C4-2B (cell line): ENCODE results near the gene CHST12.

Experiments
- H3K27ac ChIP-seq: fragments of 450-650 bp; 2 replicates; pipeline ENCODE4 v1.5.1; 2017
- ZFX ChIP-seq: fragments of 450-650 bp; IDR thresholded peaks from 2 replicates; pipeline ENCODE4 v1.6.1; 2017
- TF ChIP-seq, protein P1 (sequence below): fragments of 450-650 bp; conservative IDR thresholded peaks from 2 replicates; pipeline ENCODE4 v1.5.1; 2017; ENCODE audit warnings: mild to moderate bottlenecking

CHST12 gene

GRCh38 chr7:2470204-2471021, 67.0 kb downstream of the CHST12 start:
- no peak overlapping the region for H3K27ac ChIP-seq
- TF ChIP-seq, protein P1, sequence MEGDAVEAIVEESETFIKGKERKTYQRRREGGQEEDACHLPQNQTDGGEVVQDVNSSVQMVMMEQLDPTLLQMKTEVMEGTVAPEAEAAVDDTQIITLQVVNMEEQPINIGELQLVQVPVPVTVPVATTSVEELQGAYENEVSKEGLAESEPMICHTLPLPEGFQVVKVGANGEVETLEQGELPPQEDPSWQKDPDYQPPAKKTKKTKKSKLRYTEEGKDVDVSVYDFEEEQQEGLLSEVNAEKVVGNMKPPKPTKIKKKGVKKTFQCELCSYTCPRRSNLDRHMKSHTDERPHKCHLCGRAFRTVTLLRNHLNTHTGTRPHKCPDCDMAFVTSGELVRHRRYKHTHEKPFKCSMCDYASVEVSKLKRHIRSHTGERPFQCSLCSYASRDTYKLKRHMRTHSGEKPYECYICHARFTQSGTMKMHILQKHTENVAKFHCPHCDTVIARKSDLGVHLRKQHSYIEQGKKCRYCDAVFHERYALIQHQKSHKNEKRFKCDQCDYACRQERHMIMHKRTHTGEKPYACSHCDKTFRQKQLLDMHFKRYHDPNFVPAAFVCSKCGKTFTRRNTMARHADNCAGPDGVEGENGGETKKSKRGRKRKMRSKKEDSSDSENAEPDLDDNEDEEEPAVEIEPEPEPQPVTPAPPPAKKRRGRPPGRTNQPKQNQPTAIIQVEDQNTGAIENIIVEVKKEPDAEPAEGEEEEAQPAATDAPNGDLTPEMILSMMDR = no peak
- TF ChIP-seq ZFX = no peak

- no peak overlapping the region for H3K27ac ChIP-seq
These were observed 67.6 kb downstream of the CHST12 start for GRCh38 chr7:2471022-2471329.

DNA sequence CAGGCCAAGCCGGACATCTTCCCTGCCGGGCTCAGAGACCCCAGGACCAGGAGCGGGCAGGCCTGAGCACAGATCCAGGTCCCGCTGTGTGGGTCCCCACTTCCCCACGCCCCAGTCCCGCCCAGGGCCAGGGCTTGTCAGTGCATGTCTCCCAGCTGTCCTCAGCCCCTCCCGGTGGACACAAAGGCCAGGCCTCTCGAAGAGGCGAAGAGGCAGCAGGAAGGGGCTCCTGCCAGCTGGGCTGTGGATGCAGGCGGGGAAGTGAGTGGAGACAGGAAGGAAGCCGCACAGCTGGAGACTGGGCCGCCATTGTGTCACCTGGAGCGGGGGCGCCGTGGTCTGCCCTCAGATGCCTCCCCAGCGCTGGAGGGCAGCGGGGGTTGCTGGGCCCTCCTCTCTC, 68.0 kb downstream of the CHST12 start:
- TF ChIP-seq ZFX = no peak
- H3K27ac ChIP-seq = no peak overlapping the region

More at GRCh38 chr7:2471022-2471329, 67.6 kb downstream of the CHST12 start:
- no peak for TF ChIP-seq ZFX
- TF ChIP-seq, protein P1 = no peak

DNA sequence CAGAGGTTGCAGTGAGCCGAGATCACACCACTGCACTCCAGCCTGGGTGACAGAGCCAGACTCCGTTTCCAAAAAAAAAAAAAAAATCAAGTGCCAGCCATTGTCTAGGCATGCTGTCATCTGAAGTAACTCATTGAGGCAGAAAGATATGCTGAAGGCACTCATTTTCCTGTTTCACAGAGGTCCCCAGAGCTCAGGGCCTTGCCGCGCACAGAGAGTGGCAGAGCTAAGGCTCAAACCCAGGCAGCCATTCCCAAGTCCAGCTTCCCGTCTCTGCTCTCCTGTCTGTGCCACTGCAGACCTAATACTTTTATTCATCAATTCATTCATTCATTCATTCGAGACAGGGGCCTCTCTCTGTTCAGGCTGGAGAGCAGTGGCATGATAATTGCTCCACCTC, 69.3 kb downstream of the CHST12 start:
- TF ChIP-seq ZFX = no peak
- TF ChIP-seq, protein P1 = no peak; the same call in 1 of the 2 replicates
- H3K27ac ChIP-seq = no peak overlapping the region

- TF ChIP-seq, protein P1 = no peak
- no peak for TF ChIP-seq ZFX
- H3K27ac ChIP-seq = no peak overlapping the region
These were observed 70.2 kb downstream of the CHST12 start for GRCh38 chr7:2473496-2474180.

DNA sequence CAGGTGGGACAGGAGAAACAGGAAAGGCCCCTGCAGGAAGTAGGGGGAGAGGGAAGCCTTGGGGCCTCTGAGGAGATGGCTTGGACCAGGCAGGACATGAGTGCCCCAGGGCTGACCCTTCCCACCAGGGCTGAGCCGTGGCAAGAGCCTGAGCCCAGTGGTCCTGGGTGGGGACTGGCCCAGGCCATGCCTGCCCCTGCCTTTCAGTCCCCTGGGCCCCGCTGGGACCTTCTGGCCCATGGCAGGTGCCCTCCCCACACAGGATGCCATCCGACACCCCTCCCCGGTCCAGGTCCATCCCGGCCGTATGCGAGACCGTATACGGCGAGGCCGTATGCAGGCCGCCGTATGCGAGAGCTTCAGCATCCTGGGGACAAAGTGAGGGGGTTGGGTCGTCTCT, 70.8 kb downstream of the CHST12 start:
- no peak for TF ChIP-seq ZFX
- TF ChIP-seq, protein P1 = no peak

DNA sequence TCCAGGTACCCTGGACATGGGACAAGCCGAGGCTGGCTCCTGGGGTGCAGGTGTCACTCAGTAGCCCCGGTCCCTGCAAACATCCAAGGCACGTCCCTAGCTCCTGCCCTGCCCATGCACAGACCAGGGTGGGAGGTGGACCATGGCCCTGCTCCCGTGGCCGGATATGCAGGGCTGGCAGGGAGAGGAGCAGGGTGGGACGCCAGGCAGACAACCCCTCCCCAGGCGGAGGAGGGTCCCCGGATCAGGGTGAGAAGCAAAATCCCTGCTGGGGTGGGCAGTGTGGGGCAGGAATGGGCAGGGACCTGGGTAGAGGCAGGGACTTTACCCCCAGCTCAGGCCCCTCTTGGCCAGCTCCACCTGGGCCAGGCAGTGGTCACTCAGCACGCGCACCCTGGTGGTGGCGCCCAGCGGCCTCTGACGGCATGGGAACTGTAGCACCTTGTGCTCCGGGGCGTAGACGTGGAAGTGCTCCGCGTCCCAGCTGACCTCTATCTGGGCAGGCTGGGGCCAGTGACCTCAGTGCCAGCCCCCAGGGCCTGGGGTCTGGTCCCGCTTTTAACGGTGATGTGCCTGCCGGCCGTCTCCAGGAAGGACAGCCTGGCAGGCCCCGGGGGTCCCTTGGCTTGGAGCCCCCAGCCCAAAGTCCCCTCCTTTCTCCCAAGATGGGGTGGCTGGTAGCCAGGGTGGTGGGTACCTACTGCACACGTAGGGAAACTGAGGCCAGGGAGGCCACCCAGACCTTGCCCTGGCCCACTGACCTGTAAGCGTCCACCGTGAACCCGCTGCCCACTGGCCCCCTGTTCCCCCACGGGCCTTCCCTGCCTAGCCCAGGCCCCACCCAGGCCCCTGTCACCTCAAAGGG, 71.6 kb downstream of the CHST12 start:
- no peak overlapping the region for H3K27ac ChIP-seq
- TF ChIP-seq, protein P1 = no peak
- no peak for TF ChIP-seq ZFX

More for the DNA sequence above, 70.8 kb downstream of the CHST12 start:
- H3K27ac ChIP-seq = no peak overlapping the region
